Stimulated activated CD4-positive, alpha-beta T cell treated with anti-CD3 and anti-CD28 coated beads, Interleukin-4, amount 100 ng/mL, for 1 hour (primary cell): Measurements from ENCODE around the gene CYB5R3.

Experiments used
- DNase-seq: peaks from one replicate; pipeline ENCODE4 v3.0.0-alpha.2; 2020

The CYB5R3 gene

GRCh38 chr22:42644422-42645340, 4.5 kb downstream of the CYB5R3 start:
- DNase-seq: no peak

- DNase-seq: no peak
Measured at GRCh38 chr22:42643634-42644421, 5.4 kb downstream of the CYB5R3 start.

GRCh38 chr22:42642806-42643633, 6.2 kb downstream of the CYB5R3 start:
- DNase-seq: no peak

- no peak for DNase-seq
Measured at GRCh38 chr22:42641801-42642413, 7.3 kb downstream of the CYB5R3 start.

- DNase-seq: no peak
Measured at GRCh38 chr22:42639541-42640241, 9.5 kb downstream of the CYB5R3 start.

- DNase-seq: no peak
Measured at GRCh38 chr22:42637555-42637954, 11.6 kb downstream of the CYB5R3 start.

- DNase-seq: no peak
Measured at GRCh38 chr22:42636506-42636905, 12.7 kb downstream of the CYB5R3 start.

GRCh38 chr22:42635531-42635930, 13.7 kb downstream of the CYB5R3 start:
- no peak for DNase-seq

GRCh38 chr22:42633013-42633412, 16.2 kb downstream of the CYB5R3 start:
- DNase-seq: no peak

- no peak for DNase-seq
Measured at GRCh38 chr22:42632096-42632495, 17.1 kb downstream of the CYB5R3 start.

GRCh38 chr22:42630901-42631602, 18.1 kb downstream of the CYB5R3 start:
- no peak for DNase-seq

- no peak for DNase-seq
Measured at GRCh38 chr22:42630211-42630610, 19.0 kb downstream of the CYB5R3 start.

- no peak for DNase-seq
Measured at GRCh38 chr22:42627981-42628380, 21.2 kb downstream of the CYB5R3 start.

- no peak for DNase-seq
Measured at GRCh38 chr22:42626951-42627625, 22.1 kb downstream of the CYB5R3 start.

- no peak for DNase-seq
Measured at GRCh38 chr22:42626431-42626830, 22.8 kb downstream of the CYB5R3 start.

- no peak for DNase-seq
Measured at GRCh38 chr22:42625416-42625815, 23.8 kb downstream of the CYB5R3 start.

- no peak for DNase-seq
Measured at GRCh38 chr22:42624551-42625106, 24.6 kb downstream of the CYB5R3 start.

- no peak for DNase-seq
Measured at GRCh38 chr22:42623756-42624441, 25.3 kb downstream of the CYB5R3 start.

- DNase-seq: no peak
Measured at GRCh38 chr22:42623301-42623751, 25.9 kb downstream of the CYB5R3 start.
